Activated T-cell treated with anti-CD3 and anti-CD28 coated beads, Interleukin-2, amount 50 U/mL, for 4 hours (primary cell): ENCODE results near the gene ZNF488. TPM values are rescaled to one million over a fixed set of nuclear protein-coding genes. Genes with fewer than 3 reads are reported as not detected.
"Not testable (repeated sequence)": the region's sequence is repeated elsewhere in the genome, so short reads cannot be mapped to it uniquely, and the experiment has no call there.

Experiments
- ATAC-seq, 2 donors: fragments of 200-7000 bp; cut with Tn5 transposase; one replicate each; pipeline ENCODE4 v1.10.0; 2021
- DNase-seq: peaks from one replicate; pipeline ENCODE4 v3.0.0-alpha.2; 2020
- H3K27me3 Mint-ChIP-seq: one replicate; pipeline ENCODE4 v1.8.0; 2021; ENCODE audit warnings: low read depth, mixed read lengths
- H3K36me3 Mint-ChIP-seq: one replicate; pipeline ENCODE4 v1.8.0; 2022; ENCODE audit warnings: mixed read lengths; ENCODE audit not compliant: insufficient read depth
- H3K4me1 Mint-ChIP-seq: one replicate; pipeline ENCODE4 v1.8.0; 2021; ENCODE audit warnings: low read depth, mixed read lengths
- H3K4me3 Mint-ChIP-seq: one replicate; pipeline ENCODE4 v1.8.0; 2021; ENCODE audit warnings: mild to moderate bottlenecking, moderate library complexity, mixed read lengths
- H3K9me3 Mint-ChIP-seq: one replicate; pipeline ENCODE4 v1.8.0; 2021; ENCODE audit warnings: mixed read lengths
- total RNA-seq, 3 donors: library from RNA; stranded (reverse); gene quantifications; one replicate each; pipeline ENCODE4 v1.2.1, GENCODE V29; 2021

The ZNF488 gene, protein sequence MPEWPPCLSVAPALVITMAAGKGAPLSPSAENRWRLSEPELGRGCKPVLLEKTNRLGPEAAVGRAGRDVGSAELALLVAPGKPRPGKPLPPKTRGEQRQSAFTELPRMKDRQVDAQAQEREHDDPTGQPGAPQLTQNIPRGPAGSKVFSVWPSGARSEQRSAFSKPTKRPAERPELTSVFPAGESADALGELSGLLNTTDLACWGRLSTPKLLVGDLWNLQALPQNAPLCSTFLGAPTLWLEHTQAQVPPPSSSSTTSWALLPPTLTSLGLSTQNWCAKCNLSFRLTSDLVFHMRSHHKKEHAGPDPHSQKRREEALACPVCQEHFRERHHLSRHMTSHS
- under 1 TPM in 1 of 3 donors, not detected in 2; 0.10 TPM for total RNA-seq

DNA sequence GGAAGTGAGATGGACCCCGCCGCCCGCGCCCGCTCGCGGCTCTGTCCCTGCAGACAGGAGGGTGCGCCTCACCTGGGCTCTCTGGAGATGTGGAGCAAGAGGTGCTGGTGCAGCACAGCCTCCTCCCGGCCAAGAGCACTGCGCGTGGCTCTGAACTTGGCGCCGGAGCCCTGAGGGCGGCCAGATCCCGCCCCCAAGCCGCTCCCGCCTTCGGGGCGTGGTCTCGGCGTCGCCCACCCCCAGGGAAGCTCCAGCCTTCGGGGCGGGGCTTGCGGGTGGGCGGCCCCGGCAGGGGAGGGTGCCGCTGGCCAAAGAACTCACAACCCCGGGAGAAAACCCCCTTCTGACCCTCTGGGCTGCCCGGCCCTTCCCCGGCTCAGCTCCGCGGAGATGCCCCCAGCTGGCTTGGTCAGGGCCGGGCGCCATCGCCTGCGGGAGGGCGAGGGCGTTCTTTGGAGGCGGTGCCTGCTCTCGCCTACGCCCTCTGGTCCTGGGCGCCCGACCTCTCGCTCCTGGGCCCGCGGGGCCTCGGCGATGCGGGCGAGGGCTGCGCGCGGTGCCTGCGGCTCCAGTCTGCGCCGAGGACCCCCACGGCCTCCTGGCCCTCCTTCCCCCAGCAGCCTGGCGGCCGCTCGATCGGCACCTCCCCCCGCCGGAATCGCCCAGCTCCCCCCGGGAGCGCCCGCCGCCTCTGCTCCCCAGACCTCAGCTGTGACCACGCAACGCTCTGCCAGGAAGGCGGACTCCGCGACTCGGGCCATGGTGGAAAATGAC lies at the start of gene ZNF488:
TSS of gene ZNF488 (minus strand) at position 146 of the 774 bp plus-strand sequence. CDS start 15,464 bp downstream, outside the sequence.
- peak; percentile 71 for DNase-seq
- peaks cover 9% of the 10 kb centered on the region for H3K4me1 Mint-ChIP-seq
- peaks cover 43% of the 10 kb centered on the region for H3K27me3 Mint-ChIP-seq
- H3K9me3 Mint-ChIP-seq = peaks cover 5% of the 10 kb centered on the region
- H3K4me3 Mint-ChIP-seq = peak within 1 kb of the TSS; percentile 88
- no peaks in the 10 kb centered on the region for H3K36me3 Mint-ChIP-seq
- peak; percentile 94 to 98 for ATAC-seq

DNA sequence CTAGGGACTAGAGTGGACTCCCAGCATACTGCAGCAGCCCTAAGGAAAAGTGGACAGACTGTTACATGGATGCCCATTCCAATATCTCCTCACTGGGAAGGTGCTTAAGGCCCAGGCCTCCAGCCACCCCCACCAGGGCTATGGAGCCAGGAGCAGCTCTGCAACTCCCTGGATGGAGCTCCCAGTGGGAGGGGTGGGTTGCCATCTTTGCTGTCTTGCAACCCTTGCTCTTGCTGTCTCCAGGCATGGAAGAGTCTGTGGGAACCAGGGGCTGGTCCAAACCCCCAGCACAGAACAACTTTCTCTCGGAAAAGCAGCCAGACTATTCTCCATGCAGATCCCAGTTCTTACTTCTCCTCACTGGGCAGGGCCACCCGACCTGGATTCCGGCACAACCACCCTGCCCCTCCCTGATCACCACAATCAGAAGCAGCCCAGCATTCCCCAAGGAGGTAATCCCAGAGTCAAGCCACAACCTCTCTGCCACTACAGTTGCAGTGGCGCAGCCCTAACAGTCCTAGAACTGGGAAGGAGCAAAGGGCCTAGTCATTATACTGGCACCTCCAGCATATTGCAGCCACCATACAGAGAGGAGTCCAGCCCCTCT lies 41.8 kb upstream of the ZNF488 start:
- no peak overlapping the region for H3K4me3 Mint-ChIP-seq
- H3K4me1 Mint-ChIP-seq = no peaks in the 10 kb centered on the region

DNA sequence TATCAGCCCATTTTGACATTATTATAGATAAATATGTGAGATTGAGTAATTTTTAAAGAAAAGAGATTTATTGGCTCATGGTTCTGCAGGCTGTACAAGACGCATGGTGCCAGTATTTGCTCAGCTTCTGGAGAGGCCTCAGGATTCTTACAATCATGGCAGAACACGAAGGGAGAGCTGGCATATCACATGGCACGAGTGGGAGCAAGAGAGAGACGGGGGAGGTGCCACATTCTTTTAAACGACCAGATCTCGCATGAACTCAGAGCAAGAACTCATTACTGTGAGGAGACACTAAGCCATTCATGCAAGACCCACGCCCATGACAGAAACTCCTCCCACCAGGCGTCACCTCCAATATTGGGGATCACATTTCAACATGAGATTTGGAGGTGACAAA lies 40.1 kb upstream of the ZNF488 start:
- ATAC-seq (no peak), DNase-seq (no peak)
- no peaks in the 10 kb centered on the region for H3K36me3 Mint-ChIP-seq
- no peaks in the 10 kb centered on the region for H3K4me1 Mint-ChIP-seq
- H3K4me3 Mint-ChIP-seq = no peak overlapping the region
- H3K27me3 Mint-ChIP-seq = no peaks in the 10 kb centered on the region
- no peaks in the 10 kb centered on the region for H3K9me3 Mint-ChIP-seq

More for the DNA sequence above, 41.8 kb upstream of the ZNF488 start:
- no peaks in the 10 kb centered on the region for H3K9me3 Mint-ChIP-seq
- no peak for ATAC-seq
- H3K27me3 Mint-ChIP-seq = peaks cover 2% of the 10 kb centered on the region
- H3K36me3 Mint-ChIP-seq = no peaks in the 10 kb centered on the region
- DNase-seq = no peak

DNA sequence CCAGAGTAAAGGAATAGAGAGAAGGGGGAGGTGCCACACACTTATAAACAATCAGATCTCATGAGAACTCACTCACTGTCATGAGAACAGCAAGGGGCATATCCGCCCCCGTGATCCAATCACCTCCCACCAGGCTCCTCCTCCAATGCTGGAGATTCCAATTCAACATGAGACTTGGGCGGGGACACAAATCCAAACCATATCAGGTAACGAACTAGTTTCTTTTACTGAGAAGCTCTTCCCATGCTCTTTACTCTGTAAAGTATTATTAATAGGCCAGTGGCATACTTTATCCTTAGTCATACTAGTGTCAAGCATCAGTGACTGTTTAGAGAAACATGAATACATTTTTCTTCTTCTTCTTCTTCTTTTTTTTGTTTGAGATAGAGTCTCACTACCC lies 39.4 kb upstream of the ZNF488 start:
- ATAC-seq (no peak), DNase-seq (no peak)
- Mint-ChIP-seq H3K9me3 (no peaks in the 10 kb centered on the region), H3K36me3 (no peaks in the 10 kb centered on the region), H3K4me1 (no peaks in the 10 kb centered on the region), H3K27me3 (peaks cover 4% of the 10 kb centered on the region), H3K4me3 (no peak overlapping the region)

DNA sequence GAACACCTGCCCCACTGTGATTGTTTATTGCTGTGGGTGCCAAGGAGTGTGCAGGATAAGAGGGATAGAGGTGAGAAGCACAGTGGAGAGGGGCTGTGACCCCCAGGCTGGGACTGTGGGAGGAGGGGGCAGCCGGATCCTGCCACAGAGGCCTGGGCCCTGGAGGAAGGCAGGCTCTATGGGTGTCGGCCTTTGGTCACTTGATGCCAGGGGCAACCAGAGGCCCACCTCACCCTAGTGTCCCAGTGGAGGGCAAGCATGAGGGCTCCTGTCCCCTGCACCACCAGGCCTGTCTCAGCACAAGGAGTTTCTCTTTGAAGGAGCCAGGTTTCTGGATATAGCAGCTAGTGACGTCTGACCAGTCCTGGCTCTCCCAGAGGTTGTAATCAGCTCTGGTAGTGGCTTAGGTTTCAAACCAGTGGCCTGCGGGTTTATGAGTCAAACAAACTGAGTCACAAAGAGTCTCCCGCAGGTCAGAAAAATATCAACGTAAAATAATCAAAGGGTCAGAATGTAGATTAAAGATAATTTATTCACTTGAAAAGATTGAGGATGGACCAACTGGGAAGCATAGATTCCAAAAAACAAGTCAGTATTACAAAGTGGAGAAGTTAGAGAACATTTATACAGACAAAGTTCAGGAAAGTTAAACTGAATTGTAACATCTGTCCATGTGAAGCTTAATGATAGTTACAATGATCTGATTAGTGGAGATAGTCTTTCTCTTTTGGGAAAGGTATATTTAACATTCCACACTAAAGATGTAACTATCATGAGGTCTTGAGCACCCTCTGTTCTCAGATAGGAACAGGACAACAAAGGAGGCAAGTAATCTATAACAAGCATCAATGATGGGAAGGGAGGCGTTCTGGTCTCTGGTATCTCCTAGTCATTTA lies 37.2 kb upstream of the ZNF488 start:
- no peak for DNase-seq
- Mint-ChIP-seq H3K4me1 (no peaks in the 10 kb centered on the region), H3K9me3 (no peaks in the 10 kb centered on the region), H3K36me3 (no peaks in the 10 kb centered on the region), H3K27me3 (peaks cover 4% of the 10 kb centered on the region), H3K4me3 (no peak overlapping the region)
- ATAC-seq = no peak

DNA sequence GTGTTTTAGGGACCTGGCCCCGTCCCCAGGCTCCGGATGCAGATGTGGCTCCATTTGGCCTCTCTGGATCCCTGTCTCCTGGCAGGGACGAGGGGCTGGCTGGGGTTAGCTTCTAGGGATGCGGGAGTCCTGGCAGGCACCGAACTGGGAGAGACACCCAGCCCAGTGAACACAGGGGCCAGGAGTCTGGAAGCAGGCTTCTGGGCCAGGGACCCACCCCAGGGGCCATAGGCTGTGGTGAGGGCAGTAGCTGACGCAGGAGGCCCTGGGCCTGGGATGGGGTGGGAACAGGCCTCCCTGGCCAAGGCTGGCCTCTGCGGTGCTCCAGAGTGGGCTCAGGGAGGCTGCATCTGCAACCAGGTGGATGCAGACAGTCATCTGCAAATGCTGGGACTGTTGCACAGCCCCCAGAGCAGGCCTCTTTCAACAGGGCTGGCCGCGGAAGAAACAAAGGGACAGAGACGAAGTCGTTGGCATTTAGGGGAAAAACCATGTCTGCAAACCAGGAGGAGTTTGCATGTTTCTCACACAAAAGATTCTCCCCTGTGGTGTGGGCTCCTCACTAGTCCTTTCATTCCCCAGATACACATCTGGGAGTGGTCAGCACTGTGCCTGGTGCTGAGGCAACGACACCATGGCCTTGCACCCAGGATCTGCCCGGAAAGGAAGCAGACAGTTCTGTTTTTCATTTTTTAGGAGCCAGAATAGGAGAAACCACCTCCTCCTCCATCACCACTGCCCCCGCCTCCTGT lies 36.4 kb upstream of the ZNF488 start:
- peaks cover 4% of the 10 kb centered on the region for H3K27me3 Mint-ChIP-seq
- no peaks in the 10 kb centered on the region for H3K4me1 Mint-ChIP-seq
- no peaks in the 10 kb centered on the region for H3K9me3 Mint-ChIP-seq
- H3K36me3 Mint-ChIP-seq = no peaks in the 10 kb centered on the region
- no peak for DNase-seq
- ATAC-seq = no peak
- no peak overlapping the region for H3K4me3 Mint-ChIP-seq

DNA sequence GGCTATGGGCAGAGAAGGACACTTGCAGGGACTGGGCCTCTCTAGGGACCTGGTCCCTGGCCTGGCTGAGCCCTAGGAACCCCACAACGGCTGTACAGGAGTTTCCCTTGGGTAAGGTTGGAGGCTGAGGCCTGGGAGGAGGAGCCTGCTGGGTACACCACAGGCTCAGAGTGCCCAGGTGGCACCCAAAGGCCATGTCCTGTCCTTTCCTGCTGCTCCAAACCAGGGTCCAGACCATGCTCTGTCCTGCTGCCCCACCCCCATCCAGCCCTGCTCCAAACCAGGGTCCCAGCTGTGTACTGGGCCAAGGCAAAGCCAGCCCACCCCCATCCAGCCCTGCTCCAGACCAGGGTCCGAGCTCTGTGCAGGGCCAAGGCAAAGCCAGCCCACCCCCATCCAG lies 35.3 kb upstream of the ZNF488 start:
- Mint-ChIP-seq H3K4me3 (no peak overlapping the region), H3K4me1 (no peaks in the 10 kb centered on the region), H3K36me3 (no peaks in the 10 kb centered on the region), H3K9me3 (no peaks in the 10 kb centered on the region), H3K27me3 (peaks cover 4% of the 10 kb centered on the region)
- DNase-seq (no peak), ATAC-seq (no peak)

DNA sequence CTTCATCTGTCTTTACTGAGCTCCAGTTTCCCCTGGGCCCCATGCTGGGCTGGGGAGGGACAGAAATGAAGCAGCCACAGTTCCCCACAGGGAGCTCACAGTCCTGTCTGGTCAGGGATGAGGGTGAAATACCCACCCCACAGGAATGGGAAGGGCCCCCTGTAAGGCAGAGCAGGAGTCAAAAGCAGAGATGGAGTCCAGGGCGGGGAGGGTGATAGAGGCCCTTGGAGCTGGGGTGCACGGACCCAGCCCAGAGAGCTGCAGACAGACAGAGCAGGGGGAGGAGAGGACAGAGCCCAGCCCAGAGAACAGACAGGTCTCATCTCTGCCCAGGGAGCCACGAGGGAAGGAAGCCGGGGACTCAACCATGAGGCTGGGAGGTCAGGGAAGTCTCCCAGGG lies 34.9 kb upstream of the ZNF488 start:
- Mint-ChIP-seq H3K9me3 (no peaks in the 10 kb centered on the region), H3K27me3 (peaks cover 4% of the 10 kb centered on the region), H3K4me1 (no peaks in the 10 kb centered on the region), H3K4me3 (no peak overlapping the region), H3K36me3 (no peaks in the 10 kb centered on the region)
- DNase-seq (no peak), ATAC-seq (no peak)

DNA sequence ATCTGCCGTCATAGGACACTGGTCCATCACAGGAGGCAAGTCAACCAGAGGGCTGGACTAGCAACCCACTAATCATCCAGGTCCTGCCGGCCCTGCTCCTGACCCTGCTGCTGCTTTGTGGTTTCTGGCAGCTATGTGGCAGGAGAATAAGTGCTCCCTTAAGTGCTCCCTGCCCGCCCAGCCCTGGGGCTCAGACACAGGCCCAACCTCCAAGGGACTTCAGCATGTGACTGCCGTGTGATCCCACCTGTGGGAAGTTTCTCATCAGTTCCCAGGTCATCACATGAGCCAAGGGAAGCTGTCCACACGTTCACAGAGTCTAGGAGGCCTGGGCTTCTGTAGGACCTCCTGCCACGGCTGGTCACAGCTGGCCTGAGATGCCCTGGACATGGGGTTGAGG lies 34.2 kb upstream of the ZNF488 start:
- Mint-ChIP-seq H3K27me3 (peaks cover 4% of the 10 kb centered on the region), H3K36me3 (no peaks in the 10 kb centered on the region), H3K4me1 (no peaks in the 10 kb centered on the region), H3K4me3 (no peak overlapping the region), H3K9me3 (no peaks in the 10 kb centered on the region)
- no peak for DNase-seq
- ATAC-seq = no peak

DNA sequence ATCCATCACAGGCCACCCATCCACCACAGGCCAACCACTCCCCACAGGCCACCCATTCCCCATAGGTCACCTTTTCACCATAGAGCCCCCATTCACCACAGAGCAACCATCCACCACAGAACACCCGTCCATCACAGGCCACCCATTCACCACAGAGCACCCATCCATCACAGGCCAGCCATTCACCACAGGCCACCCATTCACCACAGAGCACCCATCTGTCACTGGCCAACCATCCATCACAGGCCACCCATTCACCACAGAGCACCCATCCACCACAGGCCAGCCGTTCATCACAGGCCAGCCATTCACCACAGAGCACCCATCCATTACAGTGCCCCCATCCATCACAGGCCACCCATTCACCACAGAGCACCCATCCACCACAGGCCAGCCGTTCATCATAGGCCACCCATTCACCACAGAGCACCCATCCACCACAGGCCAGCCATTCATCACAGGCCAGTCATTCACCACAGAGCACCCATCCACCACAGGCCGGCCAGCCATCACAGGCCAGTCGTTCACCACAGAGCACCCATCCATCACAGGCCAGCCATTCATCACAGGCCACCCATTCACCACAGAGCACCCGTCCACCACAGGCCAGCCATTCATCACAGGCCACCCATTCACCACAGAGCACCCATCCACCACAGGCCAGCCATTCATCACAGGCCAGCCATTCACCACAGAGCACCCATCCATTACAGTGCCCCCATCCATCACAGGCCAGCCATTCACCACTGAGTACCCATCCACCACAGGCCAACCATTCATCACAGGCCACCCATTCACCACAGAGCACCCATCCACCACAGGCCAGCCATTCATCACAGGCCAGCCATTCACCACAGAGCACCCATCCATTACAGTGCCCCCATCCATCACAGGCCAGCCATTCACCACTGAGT lies 32.5 kb upstream of the ZNF488 start:
- H3K4me1 Mint-ChIP-seq, DNase-seq, ATAC-seq, H3K27me3 Mint-ChIP-seq, H3K9me3 Mint-ChIP-seq, H3K36me3 Mint-ChIP-seq, H3K4me3 Mint-ChIP-seq: not testable (repeated sequence)

DNA sequence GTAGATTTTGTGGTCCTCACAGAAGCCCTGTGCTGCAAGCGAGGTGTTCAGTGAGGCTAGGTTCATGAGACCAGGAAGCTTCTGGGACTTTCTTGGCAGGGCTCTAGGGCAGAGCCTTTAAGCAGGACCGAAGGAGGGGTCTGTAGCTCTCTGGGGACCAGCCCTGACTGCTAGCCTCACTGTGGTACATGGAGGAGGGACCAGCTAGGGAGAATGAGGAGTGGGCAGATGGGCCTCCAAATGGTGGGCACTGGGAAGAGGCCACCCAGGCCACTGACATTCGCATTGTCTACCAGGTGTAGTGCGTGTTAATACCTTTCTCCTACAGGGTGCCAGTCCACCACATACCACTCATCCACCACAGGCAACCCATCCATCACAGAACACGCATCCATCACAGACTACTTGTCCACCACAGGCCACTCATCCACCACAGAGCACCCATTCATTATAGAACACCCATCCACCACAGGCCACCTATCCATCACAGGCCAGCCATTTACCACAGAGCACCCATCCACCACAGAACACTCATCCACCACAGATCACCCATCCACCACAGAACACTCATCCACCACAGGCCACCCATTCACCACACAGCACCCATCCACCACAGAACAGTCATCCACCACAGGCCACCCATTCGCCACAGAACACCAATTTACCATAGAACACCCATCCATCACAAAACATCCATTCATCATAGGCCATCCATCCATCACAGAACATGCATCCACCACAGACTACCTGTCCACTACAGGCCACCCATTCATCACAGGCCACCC lies 31.6 kb upstream of the ZNF488 start:
- H3K9me3 Mint-ChIP-seq = no peaks in the 10 kb centered on the region
- no peaks in the 10 kb centered on the region for H3K36me3 Mint-ChIP-seq
- ATAC-seq = peak in 1 of 2 donors; percentile 12
- DNase-seq = no peak
- no peak overlapping the region for H3K4me3 Mint-ChIP-seq
- H3K4me1 Mint-ChIP-seq = no peaks in the 10 kb centered on the region
- H3K27me3 Mint-ChIP-seq = peaks cover 4% of the 10 kb centered on the region
